ENCODE results near the gene MACIR.

DNA sequence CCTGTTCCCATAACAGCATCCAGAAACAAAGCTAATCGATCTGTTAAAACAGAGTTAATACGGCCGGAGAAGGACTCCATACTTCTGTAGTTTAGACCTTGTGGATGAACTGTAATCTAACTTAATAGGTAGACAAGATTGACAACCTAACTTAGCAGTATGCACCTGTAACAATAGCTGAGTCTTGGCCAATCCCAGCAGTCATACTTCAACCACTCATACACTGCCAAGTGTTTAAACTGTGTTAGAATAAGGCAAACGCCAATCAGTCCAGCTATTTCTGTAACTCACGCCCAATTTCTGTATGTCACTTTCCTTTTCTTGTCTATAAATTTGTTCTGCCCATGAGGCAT is 33.7 kb upstream of the MACIR start:
- no peak for TF ChIP-seq POLR2A (IDR thresholded peaks at IDR 0.05)
- TF ChIP-seq, protein P1, sequence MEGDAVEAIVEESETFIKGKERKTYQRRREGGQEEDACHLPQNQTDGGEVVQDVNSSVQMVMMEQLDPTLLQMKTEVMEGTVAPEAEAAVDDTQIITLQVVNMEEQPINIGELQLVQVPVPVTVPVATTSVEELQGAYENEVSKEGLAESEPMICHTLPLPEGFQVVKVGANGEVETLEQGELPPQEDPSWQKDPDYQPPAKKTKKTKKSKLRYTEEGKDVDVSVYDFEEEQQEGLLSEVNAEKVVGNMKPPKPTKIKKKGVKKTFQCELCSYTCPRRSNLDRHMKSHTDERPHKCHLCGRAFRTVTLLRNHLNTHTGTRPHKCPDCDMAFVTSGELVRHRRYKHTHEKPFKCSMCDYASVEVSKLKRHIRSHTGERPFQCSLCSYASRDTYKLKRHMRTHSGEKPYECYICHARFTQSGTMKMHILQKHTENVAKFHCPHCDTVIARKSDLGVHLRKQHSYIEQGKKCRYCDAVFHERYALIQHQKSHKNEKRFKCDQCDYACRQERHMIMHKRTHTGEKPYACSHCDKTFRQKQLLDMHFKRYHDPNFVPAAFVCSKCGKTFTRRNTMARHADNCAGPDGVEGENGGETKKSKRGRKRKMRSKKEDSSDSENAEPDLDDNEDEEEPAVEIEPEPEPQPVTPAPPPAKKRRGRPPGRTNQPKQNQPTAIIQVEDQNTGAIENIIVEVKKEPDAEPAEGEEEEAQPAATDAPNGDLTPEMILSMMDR (IDR thresholded peaks at IDR 0.05), result no peak
